DOHH2 (cell line): ENCODE data around the gene PTGIS.

Experiments
- H3F3A ChIP-seq: fragments of 200-600 bp; sonication (generic), shearing (Covaris generic); 2 replicates; pipeline ENCODE4 v1.6.0; 2016; ENCODE audit warnings: antibody characterized with exemption, mild to moderate bottlenecking; ENCODE audit not compliant: control insufficient read depth, insufficient read depth
- H3K27ac ChIP-seq: fragments of 200-600 bp; sonication (generic); 2 replicates; pipeline ENCODE4 v1.5.1; 2014; ENCODE audit warnings: low read depth, mild to moderate bottlenecking, low read length, moderate library complexity
- H3K27me3 ChIP-seq: fragments of 200-600 bp; sonication (generic); 2 replicates; pipeline ENCODE4 v1.6.1; 2014; ENCODE audit warnings: mild to moderate bottlenecking, low read length, mixed read lengths; ENCODE audit not compliant: control insufficient read depth
- H3K36me3 ChIP-seq: fragments of 200-600 bp; sonication (generic); 2 replicates; pipeline ENCODE4 v1.6.1; 2014; ENCODE audit warnings: mild to moderate bottlenecking, low read length, moderate library complexity, mixed read lengths; ENCODE audit not compliant: control insufficient read depth
- H3K4me1 ChIP-seq: fragments of 200-600 bp; sonication (generic); 2 replicates; pipeline ENCODE4 v1.6.1; 2014; ENCODE audit warnings: mild to moderate bottlenecking, low read length, mixed read lengths; ENCODE audit not compliant: control insufficient read depth
- H3K4me2 ChIP-seq: fragments of 200-600 bp; sonication (generic); 2 replicates; pipeline ENCODE4 v1.6.0; 2014; ENCODE audit warnings: mild to moderate bottlenecking, low read length, moderate library complexity
- H3K4me3 ChIP-seq: fragments of 200-600 bp; sonication (generic); 2 replicates; pipeline ENCODE4 v1.5.1; 2014; ENCODE audit warnings: mild to moderate bottlenecking, low read length, mixed read lengths
- H3K79me2 ChIP-seq: fragments of 200-600 bp; sonication (generic); 2 replicates; pipeline ENCODE4 v1.6.1; 2014; ENCODE audit warnings: mild to moderate bottlenecking, low read length, mixed read lengths; ENCODE audit not compliant: control insufficient read depth
- H3K9me2 ChIP-seq: fragments of 200-600 bp; sonication (generic); replicated peaks from 2 replicates; pipeline ENCODE4 v1.6.1; 2014; ENCODE audit warnings: mild to moderate bottlenecking, low read length, mixed read lengths; ENCODE audit not compliant: control insufficient read depth
- H3K9me3 ChIP-seq: fragments of 200-600 bp; sonication (generic); 2 replicates; pipeline ENCODE4 v1.6.1; 2014; ENCODE audit warnings: antibody characterized with exemption, low read length, mixed read lengths; ENCODE audit not compliant: control insufficient read depth, insufficient read depth
- H4K20me1 ChIP-seq: fragments of 200-600 bp; sonication (generic); 2 replicates; pipeline ENCODE4 v1.6.0; 2014; ENCODE audit warnings: low read depth, mild to moderate bottlenecking, antibody characterized with exemption, low read length, moderate library complexity; ENCODE audit not compliant: control insufficient read depth, insufficient read depth
- EZH2phosphoT487 ChIP-seq: fragments of 200-600 bp; sonication (generic); IDR thresholded peaks from 2 replicates; pipeline ENCODE4 v1.6.1; 2017; ENCODE audit warnings: borderline replicate concordance, mild to moderate bottlenecking, antibody characterized with exemption, low read length, moderate library complexity, mixed read lengths
- TF ChIP-seq, protein P1 (sequence below): fragments of 200-600 bp; sonication (generic); IDR thresholded peaks from one replicate; pipeline ENCODE4 v1.5.1; 2014; ENCODE audit warnings: antibody characterized with exemption, mild to moderate bottlenecking, low read depth, low read length; ENCODE audit not compliant: poor library complexity, severe bottlenecking

The PTGIS gene

DNA sequence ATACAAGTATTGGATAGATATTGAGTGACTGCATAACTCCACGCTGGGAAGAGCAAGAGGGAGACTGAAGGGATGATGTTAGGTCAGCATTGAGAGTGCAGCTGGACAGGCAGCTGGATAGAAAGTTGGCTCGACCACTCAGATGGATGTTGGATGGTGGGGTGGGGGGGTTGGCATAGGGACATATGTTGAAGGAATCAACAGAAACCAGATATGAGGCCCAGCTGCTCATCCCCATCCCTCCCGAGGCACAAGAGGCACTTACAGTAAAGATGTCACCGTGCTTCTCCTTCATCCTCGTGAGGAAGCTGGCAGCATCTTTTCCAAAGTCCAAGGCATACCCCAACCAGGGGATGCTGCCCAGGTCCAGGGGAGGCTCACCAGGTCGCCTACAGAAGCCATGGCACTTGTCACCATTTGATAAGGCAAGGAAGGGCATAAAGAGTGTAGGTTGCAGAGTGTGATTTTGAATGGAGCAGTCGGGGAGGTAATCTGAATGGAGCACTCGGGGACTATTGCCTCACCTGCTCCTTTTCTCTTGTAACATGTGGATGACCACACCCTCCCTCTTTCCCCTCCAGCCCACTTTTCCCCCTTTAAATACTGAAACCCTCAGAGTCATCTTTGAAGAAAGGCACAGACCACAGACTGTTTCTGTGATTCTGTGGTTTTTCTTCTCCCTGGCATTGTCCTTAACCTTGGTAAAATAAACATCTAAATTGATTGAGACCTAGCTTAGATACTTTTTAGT, 18.0 kb downstream of the PTGIS start:
- Histone ChIP-seq H3K79me2 (no peaks in the 10 kb centered on the region), H3K4me3 (no peak overlapping the region), H3F3A (no peaks in the 10 kb centered on the region), H3K9me3 (peaks cover 13% of the 10 kb centered on the region), H3K4me2 (no peak overlapping the region), H3K27me3 (peaks cover 13% of the 10 kb centered on the region; the same call in 1 of the 2 replicates), H3K36me3 (no peaks in the 10 kb centered on the region), H3K27ac (no peak overlapping the region), H3K4me1 (no peaks in the 10 kb centered on the region), H3K9me2 (no peaks in the 10 kb centered on the region), H4K20me1 (no peaks in the 10 kb centered on the region)
- TF ChIP-seq EZH2phosphoT487: no peak
- TF ChIP-seq, protein P1, sequence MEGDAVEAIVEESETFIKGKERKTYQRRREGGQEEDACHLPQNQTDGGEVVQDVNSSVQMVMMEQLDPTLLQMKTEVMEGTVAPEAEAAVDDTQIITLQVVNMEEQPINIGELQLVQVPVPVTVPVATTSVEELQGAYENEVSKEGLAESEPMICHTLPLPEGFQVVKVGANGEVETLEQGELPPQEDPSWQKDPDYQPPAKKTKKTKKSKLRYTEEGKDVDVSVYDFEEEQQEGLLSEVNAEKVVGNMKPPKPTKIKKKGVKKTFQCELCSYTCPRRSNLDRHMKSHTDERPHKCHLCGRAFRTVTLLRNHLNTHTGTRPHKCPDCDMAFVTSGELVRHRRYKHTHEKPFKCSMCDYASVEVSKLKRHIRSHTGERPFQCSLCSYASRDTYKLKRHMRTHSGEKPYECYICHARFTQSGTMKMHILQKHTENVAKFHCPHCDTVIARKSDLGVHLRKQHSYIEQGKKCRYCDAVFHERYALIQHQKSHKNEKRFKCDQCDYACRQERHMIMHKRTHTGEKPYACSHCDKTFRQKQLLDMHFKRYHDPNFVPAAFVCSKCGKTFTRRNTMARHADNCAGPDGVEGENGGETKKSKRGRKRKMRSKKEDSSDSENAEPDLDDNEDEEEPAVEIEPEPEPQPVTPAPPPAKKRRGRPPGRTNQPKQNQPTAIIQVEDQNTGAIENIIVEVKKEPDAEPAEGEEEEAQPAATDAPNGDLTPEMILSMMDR: no peak

DNA sequence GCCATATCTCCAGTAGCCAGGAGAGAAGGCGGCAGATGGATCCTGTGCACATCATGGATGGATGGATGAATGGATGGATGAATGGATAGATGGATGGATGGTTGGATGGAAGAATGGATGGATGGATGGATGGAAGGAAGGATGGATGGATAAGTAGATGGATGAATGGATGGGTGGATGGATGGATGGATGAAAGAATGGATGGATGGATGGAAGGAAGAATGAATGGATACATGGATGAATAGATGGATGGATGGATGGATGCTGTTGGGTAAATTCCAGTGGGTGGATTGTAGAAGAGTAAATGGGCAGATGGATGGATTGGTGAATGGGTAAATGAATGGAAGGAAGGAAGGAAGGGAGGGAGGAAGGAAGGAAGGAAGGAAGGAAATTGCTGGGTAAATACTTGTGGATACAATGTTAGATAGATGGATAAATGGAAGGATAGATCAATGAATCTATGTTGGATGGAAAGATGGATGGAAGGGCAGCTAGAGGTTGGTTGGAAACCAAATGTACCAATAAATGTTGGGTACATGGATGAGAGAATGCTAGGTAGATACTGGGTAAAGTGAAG, 19.5 kb downstream of the PTGIS start:
- Histone ChIP-seq H3K9me2 (no peaks in the 10 kb centered on the region), H3K4me1 (no peaks in the 10 kb centered on the region), H3K4me2 (no peak overlapping the region), H3K27ac (no peak overlapping the region), H3F3A (no peaks in the 10 kb centered on the region), H3K9me3 (peaks cover 8% of the 10 kb centered on the region), H3K4me3 (no peak overlapping the region), H3K79me2 (no peaks in the 10 kb centered on the region), H3K36me3 (no peaks in the 10 kb centered on the region), H3K27me3 (peaks cover 7% of the 10 kb centered on the region; the same call in 1 of the 2 replicates), H4K20me1 (no peaks in the 10 kb centered on the region)
- TF ChIP-seq, protein P1: no peak
- no peak for TF ChIP-seq EZH2phosphoT487

DNA sequence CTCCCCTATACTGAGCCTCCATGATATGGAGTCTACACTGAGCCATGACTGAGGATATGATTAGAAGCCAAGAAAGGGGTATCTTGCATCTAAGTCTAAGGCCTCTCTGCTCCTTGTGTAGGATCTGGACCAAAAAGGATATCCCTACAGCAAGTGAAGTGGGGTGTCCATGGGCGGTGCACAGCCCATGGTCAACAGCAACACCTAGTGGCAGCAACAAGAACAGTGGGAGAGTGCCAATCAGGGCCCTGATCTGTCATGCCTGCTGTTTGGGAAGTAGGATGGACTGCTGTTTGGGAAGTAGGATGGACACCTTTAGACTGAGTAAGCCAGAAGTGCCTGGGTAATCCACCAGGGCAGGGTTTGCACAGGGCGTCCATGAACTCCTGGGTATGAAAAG, 22.4 kb downstream of the PTGIS start:
- TF ChIP-seq, protein P1: peak; percentile 48
- no peak for TF ChIP-seq EZH2phosphoT487
- no peaks in the 10 kb centered on the region for H3K36me3 ChIP-seq
- H3F3A ChIP-seq: no peaks in the 10 kb centered on the region
- no peaks in the 10 kb centered on the region for H3K9me2 ChIP-seq
- peaks cover 8% of the 10 kb centered on the region for H3K9me3 ChIP-seq
- no peaks in the 10 kb centered on the region for H3K4me1 ChIP-seq
- no peak overlapping the region for H3K4me2 ChIP-seq
- no peak overlapping the region for H3K27ac ChIP-seq
- no peak overlapping the region for H3K4me3 ChIP-seq
- H3K79me2 ChIP-seq: no peaks in the 10 kb centered on the region
- H4K20me1 ChIP-seq: no peaks in the 10 kb centered on the region
- H3K27me3 ChIP-seq: no peaks in the 10 kb centered on the region
